SJSA1 (cell line): Measurements from ENCODE around the gene AGPAT4. TPM values are rescaled to one million over a fixed set of nuclear protein-coding genes. Genes with fewer than 3 reads are reported as not detected.
"Not testable (repeated sequence)": the region's sequence is repeated elsewhere in the genome, so short reads cannot be mapped to it uniquely, and the experiment has no call there.

Source experiments
- DNase-seq, 2 experiments: peaks; one replicate each; pipeline ENCODE4 v3.0.0-alpha.2; 2015 to 2020; ENCODE audit warnings: low spot score in 2 of 2, low read depth in 1 of 2
- H3K27ac ChIP-seq: fragments of 250-450 bp; sonication (Bioruptor Pico); 2 replicates; pipeline ENCODE4 v1.5.1; 2020; ENCODE audit warnings: mild to moderate bottlenecking, moderate library complexity
- H3K27me3 ChIP-seq: fragments of 250-450 bp; sonication (Bioruptor Pico); replicated peaks from 2 replicates; pipeline ENCODE4 v1.5.1; 2020; ENCODE audit warnings: mild to moderate bottlenecking, moderate library complexity
- H3K36me3 ChIP-seq: fragments of 250-450 bp; sonication (Bioruptor Pico); 2 replicates; pipeline ENCODE4 v1.5.1; 2020; ENCODE audit warnings: mild to moderate bottlenecking
- H3K4me1 ChIP-seq: fragments of 250-450 bp; sonication (Bioruptor Pico); replicated peaks from 2 replicates; pipeline ENCODE4 v1.6.1; 2021; ENCODE audit warnings: mild to moderate bottlenecking
- H3K4me3 ChIP-seq: fragments of 250-450 bp; sonication (Bioruptor Pico); 2 replicates; pipeline ENCODE4 v1.5.1; 2020; ENCODE audit warnings: mild to moderate bottlenecking
- H3K9me3 ChIP-seq: fragments of 250-450 bp; sonication (Bioruptor Pico); replicated peaks from 2 replicates; pipeline ENCODE4 v1.5.1; 2020; ENCODE audit warnings: mild to moderate bottlenecking
- total RNA-seq: library from RNA; depleted of rRNA; stranded (reverse); fragments of >200 nt; shearing (Covaris generic); gene quantifications from 2 replicates; pipeline ENCODE4 v1.2.3, GENCODE V29; 2014

The AGPAT4 gene
- total RNA-seq, 1 experiment from 2014 or later = 6.2 TPM

GRCh38 chr6:161224951-161225680, 48.7 kb downstream of the AGPAT4 start:
- peaks cover 12% of the 10 kb centered on the region for H3K4me1 ChIP-seq
- not testable (repeated sequence) for H3K9me3 ChIP-seq, H3K36me3 ChIP-seq, H3K27me3 ChIP-seq, H3K27ac ChIP-seq, H3K4me3 ChIP-seq, DNase-seq

GRCh38 chr6:161223646-161224045, 50.2 kb downstream of the AGPAT4 start:
- Histone ChIP-seq H3K27ac (no peak overlapping the region), H3K4me3 (no peak overlapping the region), H3K27me3 (no peaks in the 10 kb centered on the region), H3K36me3 (no peaks in the 10 kb centered on the region; the same call in 1 of the 2 replicates), H3K9me3 (no peaks in the 10 kb centered on the region), H3K4me1 (peaks cover under 1% of the 10 kb centered on the region)
- no peak for DNase-seq

- Histone ChIP-seq H3K36me3 (no peaks in the 10 kb centered on the region; the same call in 1 of the 2 replicates), H3K27me3 (no peaks in the 10 kb centered on the region), H3K4me1 (no peaks in the 10 kb centered on the region), H3K9me3 (no peaks in the 10 kb centered on the region), H3K27ac (no peak overlapping the region), H3K4me3 (no peak overlapping the region)
- DNase-seq = no peak
Observed at GRCh38 chr6:161222706-161223234, 51.1 kb downstream of the AGPAT4 start.

- H3K36me3 ChIP-seq = no peaks in the 10 kb centered on the region; the same call in none of the 2 replicates
- no peaks in the 10 kb centered on the region for H3K27me3 ChIP-seq
- H3K9me3 ChIP-seq = no peaks in the 10 kb centered on the region
- no peak overlapping the region for H3K4me3 ChIP-seq
- H3K27ac ChIP-seq = no peak overlapping the region
- H3K4me1 ChIP-seq = peaks cover 13% of the 10 kb centered on the region
- DNase-seq = no peak
Observed at GRCh38 chr6:161220346-161220745, 53.5 kb downstream of the AGPAT4 start.

- Histone ChIP-seq H3K4me3 (no peak overlapping the region), H3K4me1 (peaks cover 19% of the 10 kb centered on the region), H3K27me3 (no peaks in the 10 kb centered on the region), H3K36me3 (no peaks in the 10 kb centered on the region; the same call in none of the 2 replicates), H3K27ac (no peak overlapping the region), H3K9me3 (no peaks in the 10 kb centered on the region)
- no peak for DNase-seq
Observed at GRCh38 chr6:161219680-161220079, 54.2 kb downstream of the AGPAT4 start.

- Histone ChIP-seq H3K4me1 (peaks cover 19% of the 10 kb centered on the region), H3K27ac (no peak overlapping the region), H3K4me3 (no peak overlapping the region), H3K9me3 (no peaks in the 10 kb centered on the region), H3K27me3 (no peaks in the 10 kb centered on the region), H3K36me3 (no peaks in the 10 kb centered on the region; the same call in 1 of the 2 replicates)
- no peak for DNase-seq
Observed at GRCh38 chr6:161218222-161218621, 55.6 kb downstream of the AGPAT4 start.

GRCh38 chr6:161217628-161218027, 56.2 kb downstream of the AGPAT4 start:
- Histone ChIP-seq H3K9me3 (no peaks in the 10 kb centered on the region), H3K4me1 (peaks cover 19% of the 10 kb centered on the region), H3K4me3 (no peak overlapping the region), H3K36me3 (no peaks in the 10 kb centered on the region; the same call in 1 of the 2 replicates), H3K27ac (no peak overlapping the region), H3K27me3 (no peaks in the 10 kb centered on the region)
- no peak for DNase-seq

GRCh38 chr6:161216616-161217205, 57.1 kb downstream of the AGPAT4 start:
- no peaks in the 10 kb centered on the region for H3K27me3 ChIP-seq
- DNase-seq = no peak
- H3K27ac ChIP-seq = no peak overlapping the region
- peaks cover 19% of the 10 kb centered on the region for H3K4me1 ChIP-seq
- no peaks in the 10 kb centered on the region; the same call in 1 of the 2 replicates for H3K36me3 ChIP-seq
- no peak overlapping the region for H3K4me3 ChIP-seq
- peaks cover 2% of the 10 kb centered on the region; the same call in 1 of the 2 replicates for H3K9me3 ChIP-seq

- Histone ChIP-seq H3K4me1 (peaks cover 19% of the 10 kb centered on the region), H3K4me3 (no peak overlapping the region), H3K9me3 (peaks cover 3% of the 10 kb centered on the region; the same call in 1 of the 2 replicates), H3K27me3 (no peaks in the 10 kb centered on the region), H3K27ac (peak overlapping the region; percentile 49), H3K36me3 (no peaks in the 10 kb centered on the region; the same call in 1 of the 2 replicates)
- peak in 1 of 2 experiments; percentile 38 for DNase-seq
Observed at GRCh38 chr6:161215876-161216615, 57.8 kb downstream of the AGPAT4 start.

- Histone ChIP-seq H3K27ac (peak overlapping the region; percentile 49), H3K4me1 (peaks cover 19% of the 10 kb centered on the region), H3K36me3 (no peaks in the 10 kb centered on the region; the same call in 1 of the 2 replicates), H3K4me3 (no peak overlapping the region), H3K9me3 (peaks cover 3% of the 10 kb centered on the region; the same call in 1 of the 2 replicates), H3K27me3 (no peaks in the 10 kb centered on the region)
- DNase-seq = peak; percentile 56 to 76
Observed at GRCh38 chr6:161215193-161215592, 58.7 kb downstream of the AGPAT4 start.

GRCh38 chr6:161214722-161215121, 59.1 kb downstream of the AGPAT4 start:
- peak overlapping the region; percentile 49 for H3K27ac ChIP-seq
- peaks cover 19% of the 10 kb centered on the region for H3K4me1 ChIP-seq
- H3K36me3 ChIP-seq = no peaks in the 10 kb centered on the region; the same call in 1 of the 2 replicates
- peaks cover 3% of the 10 kb centered on the region; the same call in 1 of the 2 replicates for H3K9me3 ChIP-seq
- H3K4me3 ChIP-seq = no peak overlapping the region
- DNase-seq = no peak
- H3K27me3 ChIP-seq = no peaks in the 10 kb centered on the region

- Histone ChIP-seq H3K9me3 (peaks cover 3% of the 10 kb centered on the region; the same call in 1 of the 2 replicates), H3K27ac (no peak overlapping the region), H3K4me3 (no peak overlapping the region), H3K27me3 (no peaks in the 10 kb centered on the region), H3K4me1 (peaks cover 19% of the 10 kb centered on the region), H3K36me3 (no peaks in the 10 kb centered on the region; the same call in 1 of the 2 replicates)
- DNase-seq = no peak
Observed at GRCh38 chr6:161212902-161213301, 61.0 kb downstream of the AGPAT4 start.

- peaks cover 3% of the 10 kb centered on the region; the same call in 1 of the 2 replicates for H3K9me3 ChIP-seq
- no peak for DNase-seq
Observed at GRCh38 chr6:161211380-161212035, 62.4 kb downstream of the AGPAT4 start.

More at GRCh38 chr6:161211380-161212035, 62.4 kb downstream of the AGPAT4 start:
- H3K27me3 ChIP-seq = no peaks in the 10 kb centered on the region
- H3K27ac ChIP-seq = no peak overlapping the region
- no peaks in the 10 kb centered on the region for H3K36me3 ChIP-seq
- H3K4me3 ChIP-seq = no peak overlapping the region
- H3K4me1 ChIP-seq = peaks cover 18% of the 10 kb centered on the region
